Tibial nerve (tissue), 4 donors: ENCODE measurements around the gene CCDC183. TPM values are rescaled to one million over a fixed set of nuclear protein-coding genes. Genes with fewer than 3 reads are reported as not detected.
A peak's percentile ranks its signal among the peaks of the same experiment; 100 is the strongest.

Experiments
- DNase-seq, 2 donors: peaks; one replicate each; pipeline ENCODE4 v3.0.0-alpha.2; 2019; ENCODE audit warnings: low spot score in 2 of 2
- H3K27ac ChIP-seq, 4 donors: fragments of 200-600 bp; sonication (generic) in 3 of 4; one replicate each; pipeline ENCODE4 v1.5.1; 2017 to 2019; ENCODE audit warnings: mild to moderate bottlenecking in 1 of 4
- H3K27me3 ChIP-seq, 2 donors: fragments of 200-600 bp; sonication (generic) in 1 of 2; one replicate each; pipeline versions ENCODE4 v1.5.1 to v1.6.0; 2017 to 2019
- H3K36me3 ChIP-seq, 3 donors: fragments of 200-600 bp; sonication (generic); one replicate each; pipeline ENCODE4 v1.5.1; 2018 to 2019
- H3K4me1 ChIP-seq, 4 donors: fragments of 200-600 bp; sonication (generic) in 3 of 4; one replicate each; pipeline ENCODE4 v1.5.1; 2017 to 2019
- H3K4me3 ChIP-seq, 4 donors: fragments of 200-600 bp; sonication (generic) in 3 of 4; one replicate each; pipeline ENCODE4 v1.5.1; 2017 to 2019; ENCODE audit warnings: mild to moderate bottlenecking in 1 of 4, moderate library complexity in 1 of 4
- H3K9me3 ChIP-seq, 4 donors: fragments of 200-600 bp; sonication (generic) in 3 of 4; one replicate each; pipeline ENCODE4 v1.5.1; 2017 to 2019
- EP300 ChIP-seq, 2 donors: sonication (generic); formaldehyde crosslinking; IDR thresholded peaks; one replicate each; pipeline ENCODE4 v1.6.1; 2017; ENCODE audit warnings: antibody characterized with exemption in 2 of 2, mild to moderate bottlenecking in 1 of 2
- POLR2A ChIP-seq, 2 donors: fragments of 450-650 bp; IDR thresholded peaks; one replicate each; pipeline ENCODE4 v1.6.1; 2017; ENCODE audit warnings: antibody characterized with exemption in 2 of 2, mild to moderate bottlenecking in 2 of 2, moderate library complexity in 2 of 2
- WGBS, 2 donors: methylation state at CpG; one replicate each; pipeline ENCODE4 v1.1.5; 2018; 5-methylcytosine and 5-hydroxymethylcytosine counted together
- total RNA-seq, 4 donors: library from RNA; depleted of rRNA; stranded (reverse); fragments of >200 nt; gene quantifications; one replicate each; pipeline ENCODE4 v1.1.0, GENCODE V29; 2016
- TF ChIP-seq, protein P1 (sequence below), 5 experiments: fragments of 200-600 bp in 3 of 5; fragments of 450-650 bp in 2 of 5; sonication (generic) in 3 of 5; IDR thresholded peaks; one replicate each; pipeline ENCODE4 v1.5.1; 2016 to 2019; ENCODE audit warnings: antibody characterized with exemption in 5 of 5, mild to moderate bottlenecking in 3 of 5, moderate library complexity in 2 of 5

Gene CCDC183
- total RNA-seq, 4 donors from 2014 or later: 1.5 to 5.1 (median 4.1) TPM

DNA sequence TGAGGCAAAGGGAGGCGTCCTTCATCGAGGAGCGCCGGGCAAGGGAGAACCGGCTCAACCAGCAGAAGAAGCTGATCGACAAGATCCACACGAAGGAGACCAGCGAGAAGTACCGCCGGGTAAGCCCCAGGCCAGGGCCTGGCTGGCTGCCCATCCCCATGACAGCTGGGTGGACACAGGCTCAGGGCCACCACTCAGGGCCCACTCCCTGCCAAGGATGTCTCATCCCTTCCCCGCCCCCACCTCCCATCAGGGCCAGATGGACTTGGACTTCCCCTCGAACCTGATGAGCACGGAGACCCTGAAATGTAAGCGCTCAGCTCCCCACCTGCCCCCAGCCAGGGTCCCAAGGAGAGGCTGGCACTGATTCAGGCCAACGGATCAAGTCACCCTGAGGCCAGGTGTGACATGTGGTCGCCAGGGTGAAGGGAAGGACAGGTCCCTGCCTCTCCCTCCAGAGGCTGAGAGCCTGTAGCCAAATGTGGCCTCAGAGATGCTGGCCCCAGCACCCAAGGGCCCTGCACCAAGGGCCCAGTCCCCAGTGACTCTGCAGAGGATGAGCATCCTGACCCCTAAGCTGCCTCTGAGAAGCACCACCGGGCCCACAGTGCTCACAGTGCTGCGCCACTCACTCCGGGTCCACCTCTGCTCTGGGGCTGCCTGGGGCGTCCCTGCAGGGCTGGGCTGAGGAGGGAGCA, 8.5 kb downstream of the CCDC183 start:
- H3K27ac ChIP-seq: no peak overlapping the region
- 91 to 94% methylated on average over 13 to 17 of the region's 20 CpGs for WGBS, 2 donors

DNA sequence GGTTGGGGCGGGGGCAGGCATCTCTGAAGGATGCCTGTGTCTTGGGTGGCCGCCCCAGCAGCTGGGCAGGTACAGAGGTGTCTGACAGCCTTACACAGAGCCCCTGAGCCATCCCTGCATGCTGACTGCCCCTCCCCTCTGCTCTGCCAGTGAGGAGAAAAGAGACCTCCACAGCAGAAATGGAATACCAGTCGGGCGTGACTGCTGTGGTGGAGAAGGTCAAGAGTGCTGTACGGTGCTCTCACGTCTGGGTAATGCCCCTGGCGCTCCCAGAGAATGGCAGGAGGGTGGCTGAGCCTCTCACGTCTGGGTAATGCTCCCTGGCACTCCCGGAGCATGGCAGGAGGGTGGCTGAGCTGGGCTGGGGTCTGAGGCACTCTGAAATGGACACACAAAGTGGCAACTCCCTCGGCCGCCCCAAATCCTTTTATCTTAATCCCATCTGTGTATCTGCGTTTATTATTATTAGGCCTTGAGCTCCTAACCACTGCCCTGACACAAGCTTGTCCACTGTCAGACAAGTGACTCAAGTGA, 9.1 kb downstream of the CCDC183 start:
- 87 to 98% methylated on average over 12 of the region's 12 CpGs for WGBS, 2 donors
- no peak overlapping the region for H3K27ac ChIP-seq

More for the DNA sequence above, 8.5 kb downstream of the CCDC183 start:
- Histone ChIP-seq H3K9me3 (no peaks in the 10 kb centered on the region), H3K27me3 (peaks cover 0 to 30% of the 10 kb centered on the region in 2 donors), H3K4me3 (no peak overlapping the region), H3K4me1 (peaks cover 0 to 45% (median 30%) of the 10 kb centered on the region in 4 donors), H3K36me3 (peaks cover 0 to 16% (median 0%) of the 10 kb centered on the region in 3 donors)
- DNase-seq: no peak
- TF ChIP-seq, protein P1, sequence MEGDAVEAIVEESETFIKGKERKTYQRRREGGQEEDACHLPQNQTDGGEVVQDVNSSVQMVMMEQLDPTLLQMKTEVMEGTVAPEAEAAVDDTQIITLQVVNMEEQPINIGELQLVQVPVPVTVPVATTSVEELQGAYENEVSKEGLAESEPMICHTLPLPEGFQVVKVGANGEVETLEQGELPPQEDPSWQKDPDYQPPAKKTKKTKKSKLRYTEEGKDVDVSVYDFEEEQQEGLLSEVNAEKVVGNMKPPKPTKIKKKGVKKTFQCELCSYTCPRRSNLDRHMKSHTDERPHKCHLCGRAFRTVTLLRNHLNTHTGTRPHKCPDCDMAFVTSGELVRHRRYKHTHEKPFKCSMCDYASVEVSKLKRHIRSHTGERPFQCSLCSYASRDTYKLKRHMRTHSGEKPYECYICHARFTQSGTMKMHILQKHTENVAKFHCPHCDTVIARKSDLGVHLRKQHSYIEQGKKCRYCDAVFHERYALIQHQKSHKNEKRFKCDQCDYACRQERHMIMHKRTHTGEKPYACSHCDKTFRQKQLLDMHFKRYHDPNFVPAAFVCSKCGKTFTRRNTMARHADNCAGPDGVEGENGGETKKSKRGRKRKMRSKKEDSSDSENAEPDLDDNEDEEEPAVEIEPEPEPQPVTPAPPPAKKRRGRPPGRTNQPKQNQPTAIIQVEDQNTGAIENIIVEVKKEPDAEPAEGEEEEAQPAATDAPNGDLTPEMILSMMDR (IDR thresholded peaks at IDR 0.05): no peak
- TF ChIP-seq EP300 (IDR thresholded peaks at IDR 0.05) (no peak), POLR2A (IDR thresholded peaks at IDR 0.05) (no peak)

DNA sequence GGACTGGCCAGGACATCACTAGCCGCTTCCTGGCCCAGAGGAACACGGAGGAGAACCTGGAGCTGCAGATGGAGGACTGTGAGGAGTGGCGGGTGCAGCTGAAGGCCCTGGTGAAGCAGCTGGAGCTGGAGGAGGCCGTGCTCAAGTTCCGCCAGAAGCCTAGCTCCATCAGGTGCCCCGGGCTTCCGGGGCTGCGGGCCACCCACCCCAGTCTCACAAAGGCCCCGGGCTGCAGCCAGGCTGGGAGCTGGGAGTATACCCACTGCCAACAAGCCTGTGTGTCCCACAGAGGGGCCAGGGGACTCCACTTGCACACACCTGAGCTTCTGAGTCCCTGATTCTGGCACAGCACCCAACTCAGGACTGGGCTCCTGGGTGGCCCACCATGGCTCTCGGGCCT, 9.9 kb downstream of the CCDC183 start:
- DNase-seq: no peak
- no peak overlapping the region for H3K4me3 ChIP-seq
- H3K4me1 ChIP-seq: peaks cover 0 to 45% (median 24%) of the 10 kb centered on the region in 4 donors
- H3K27me3 ChIP-seq: peaks cover 0 to 16% of the 10 kb centered on the region in 2 donors
- 94 to 99% methylated on average over 9 to 10 of the region's 10 CpGs for WGBS, 2 donors
- peaks cover 0 to 16% (median 0%) of the 10 kb centered on the region in 3 donors for H3K36me3 ChIP-seq
- no peak for TF ChIP-seq EP300 (IDR thresholded peaks at IDR 0.05)
- TF ChIP-seq, protein P1 (IDR thresholded peaks at IDR 0.05): no peak
- TF ChIP-seq POLR2A (IDR thresholded peaks at IDR 0.05): no peak
- no peak overlapping the region for H3K27ac ChIP-seq
- H3K9me3 ChIP-seq: no peaks in the 10 kb centered on the region

More for the DNA sequence above, 9.1 kb downstream of the CCDC183 start:
- DNase-seq: no peak
- peaks cover 0 to 16% (median 0%) of the 10 kb centered on the region in 3 donors for H3K36me3 ChIP-seq
- peaks cover 0 to 45% (median 28%) of the 10 kb centered on the region in 4 donors for H3K4me1 ChIP-seq
- H3K4me3 ChIP-seq: no peak overlapping the region
- TF ChIP-seq, protein P1 (IDR thresholded peaks at IDR 0.05): no peak
- TF ChIP-seq EP300 (IDR thresholded peaks at IDR 0.05) (no peak), POLR2A (IDR thresholded peaks at IDR 0.05) (no peak)
- H3K9me3 ChIP-seq: no peaks in the 10 kb centered on the region
- H3K27me3 ChIP-seq: peaks cover 0 to 24% of the 10 kb centered on the region in 2 donors

DNA sequence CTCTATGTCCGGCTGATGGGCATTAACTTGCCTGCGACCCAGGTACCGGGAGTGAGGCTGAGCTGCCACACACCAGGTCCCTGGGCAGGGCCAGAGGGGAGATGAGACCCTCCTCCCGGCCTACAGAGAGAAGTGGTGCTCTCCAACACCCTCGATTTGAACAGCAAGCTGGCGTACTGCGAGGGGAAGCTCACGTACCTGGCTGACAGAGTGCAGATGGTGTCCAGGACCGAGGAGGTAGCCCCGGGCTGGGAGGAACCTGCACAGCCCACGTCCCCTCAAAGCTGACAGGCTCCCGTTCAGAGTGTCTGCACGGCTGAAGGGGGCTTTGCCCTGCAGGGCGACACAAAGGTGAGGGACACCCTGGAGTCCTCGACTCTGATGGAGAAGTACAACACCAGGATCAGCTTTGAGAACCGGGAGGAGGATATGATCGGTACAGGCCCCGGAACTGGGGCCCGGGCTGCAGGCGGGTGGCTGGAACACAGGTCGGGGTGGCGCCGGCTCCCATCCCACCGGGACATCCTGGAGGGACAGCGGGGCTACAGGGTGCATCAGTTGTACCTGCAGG, 10.6 kb downstream of the CCDC183 start:
- peak overlapping the region; percentile 78 to 95 (median 86) for H3K4me3 ChIP-seq
- H3K27ac ChIP-seq: peak overlapping the region in 3 of 4 donors; percentile 60 to 94 (median 84)
- WGBS, 2 donors: 73 to 76% methylated on average over 24 to 25 of the region's 25 CpGs
- TF ChIP-seq POLR2A (IDR thresholded peaks at IDR 0.05) (no peak), EP300 (IDR thresholded peaks at IDR 0.05) (no peak)
- TF ChIP-seq, protein P1 (IDR thresholded peaks at IDR 0.05): no peak
- no peaks in the 10 kb centered on the region for H3K9me3 ChIP-seq
- DNase-seq: no peak
- peaks cover 0 to 18% (median 0%) of the 10 kb centered on the region in 3 donors for H3K36me3 ChIP-seq
- peaks cover 0 to 46% (median 23%) of the 10 kb centered on the region in 4 donors for H3K4me1 ChIP-seq
- H3K27me3 ChIP-seq: peaks cover 0 to 9% of the 10 kb centered on the region in 2 donors
